Activated B cell treated with CpG ODN at 0.5 μM for 24 hours (primary cell): ENCODE measurements around the gene NDNF. TPM values are rescaled to one million over a fixed set of nuclear protein-coding genes. Genes with fewer than 3 reads are reported as not detected.

ENCODE experiments used
- ATAC-seq: fragments of 200-7000 bp; cut with Tn5 transposase; one replicate; pipeline ENCODE4 v1.10.0; 2021; ENCODE audit warnings: low read depth, mild to moderate bottlenecking, moderate library complexity
- CTCF ChIA-PET: fragments of 350-600 bp; sonication (Branson Sonifier 250); formaldehyde crosslinking; loops from one replicate; lab custom pipeline; 2021; ENCODE audit warnings: antibody characterized with exemption; lab: Charles Lee
- POLR2A ChIA-PET: fragments of 350-600 bp; sonication (Branson Sonifier 250); formaldehyde crosslinking; loops from one replicate; lab custom pipeline; 2021; ENCODE audit warnings: antibody characterized with exemption; lab: Charles Lee
- DNase-seq: peaks from one replicate; pipeline ENCODE4 v3.0.0; 2022
- H3K27ac Mint-ChIP-seq: one replicate; pipeline ENCODE4 v1.8.0; 2020; ENCODE audit warnings: mixed read lengths
- H3K27me3 Mint-ChIP-seq: one replicate; pipeline ENCODE4 v1.8.0; 2021; ENCODE audit warnings: mixed read lengths
- H3K36me3 Mint-ChIP-seq: one replicate; pipeline ENCODE4 v1.8.0; 2021; ENCODE audit warnings: low read depth, mixed read lengths
- H3K4me1 Mint-ChIP-seq: one replicate; pipeline ENCODE4 v1.8.0; 2021; ENCODE audit warnings: mixed read lengths
- H3K4me3 Mint-ChIP-seq: one replicate; pipeline ENCODE4 v1.8.0; 2020; ENCODE audit warnings: mild to moderate bottlenecking, mixed read lengths
- H3K9me3 Mint-ChIP-seq: one replicate; pipeline ENCODE4 v1.8.0; 2020; ENCODE audit warnings: mixed read lengths
- CTCF ChIP-seq: fragments of 200-600 bp; IDR thresholded peaks from one replicate; pipeline ENCODE4 v1.8.0; 2022; ENCODE audit warnings: antibody characterized with exemption, mild to moderate bottlenecking
- intact Hi-C: fragments of 100-400 bp; cut with micrococcal nuclease; formaldehyde crosslinking; loops from one replicate; pipeline ENCODE4 v1.15.1; 2024
- total RNA-seq: library from RNA; stranded (reverse); gene quantifications from 2 replicates; pipeline ENCODE4 v1.2.3, GENCODE V29; 2022

NDNF gene
- total RNA-seq, 1 donor from 2014 or later, result not detected

GRCh38 chr4:121054373-121054772 lies 18.0 kb downstream of the NDNF start:
- CTCF ChIA-PET, result no interaction called here
- Mint-ChIP-seq H3K27me3 (no peaks in the 10 kb centered on the region), H3K9me3 (no peaks in the 10 kb centered on the region)

GRCh38 chr4:121053601-121054143 lies 18.7 kb downstream of the NDNF start:
- Mint-ChIP-seq H3K4me3 (no peak overlapping the region), H3K4me1 (no peaks in the 10 kb centered on the region), H3K36me3 (no peaks in the 10 kb centered on the region), H3K9me3 (no peaks in the 10 kb centered on the region), H3K27me3 (no peaks in the 10 kb centered on the region), H3K27ac (no peak overlapping the region)
- POLR2A ChIA-PET, result no interaction called here
- no peak for TF ChIP-seq CTCF
- DNase-seq, result no peak
- intact Hi-C loops, result no loop called here
- no peak for ATAC-seq
- CTCF ChIA-PET, result no interaction called here

More at GRCh38 chr4:121054373-121054772, 18.0 kb downstream of the NDNF start:
- Mint-ChIP-seq H3K4me3 (no peak overlapping the region), H3K4me1 (no peaks in the 10 kb centered on the region), H3K36me3 (no peaks in the 10 kb centered on the region), H3K27ac (no peak overlapping the region)
- intact Hi-C loops, result no loop called here
- POLR2A ChIA-PET, result no interaction called here
- no peak for DNase-seq
- TF ChIP-seq CTCF, result no peak
- ATAC-seq, result no peak

DNA sequence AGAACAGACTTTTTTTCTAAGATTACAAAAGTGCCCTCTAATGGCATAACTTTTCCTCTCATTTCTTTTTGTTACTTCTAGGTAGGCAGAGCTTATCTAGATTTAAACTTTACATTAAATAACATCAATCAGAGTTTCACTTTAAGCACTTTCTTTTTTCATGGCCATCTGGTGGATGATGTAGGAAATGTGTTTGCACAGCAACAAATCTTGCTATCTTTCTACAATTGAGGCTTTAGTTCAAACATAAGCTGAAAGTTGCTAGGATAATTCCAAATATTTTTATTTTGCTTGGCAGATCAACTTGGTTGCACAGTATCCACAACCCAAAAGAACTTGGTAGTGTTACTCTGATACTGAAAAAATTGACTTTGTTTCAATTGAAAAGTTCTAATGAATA lies 22.0 kb downstream of the NDNF start:
- H3K27me3 Mint-ChIP-seq, result no peaks in the 10 kb centered on the region
- H3K36me3 Mint-ChIP-seq, result no peaks in the 10 kb centered on the region
- H3K4me3 Mint-ChIP-seq, result no peak overlapping the region
- intact Hi-C loops, result no loop called here
- DNase-seq, result no peak
- H3K9me3 Mint-ChIP-seq, result no peaks in the 10 kb centered on the region
- H3K4me1 Mint-ChIP-seq, result no peaks in the 10 kb centered on the region
- no peak for TF ChIP-seq CTCF
- no peak for ATAC-seq
- H3K27ac Mint-ChIP-seq, result no peak overlapping the region
- POLR2A ChIA-PET, result no interaction called here
- CTCF ChIA-PET, result no interaction called here

GRCh38 chr4:121049072-121049599 lies 23.2 kb downstream of the NDNF start:
- intact Hi-C loops, result no loop called here
- Mint-ChIP-seq H3K27ac (no peak overlapping the region), H3K9me3 (no peaks in the 10 kb centered on the region), H3K27me3 (no peaks in the 10 kb centered on the region), H3K4me3 (no peak overlapping the region), H3K36me3 (no peaks in the 10 kb centered on the region), H3K4me1 (no peaks in the 10 kb centered on the region)
- POLR2A ChIA-PET, result no interaction called here
- DNase-seq (no peak), ATAC-seq (no peak)
- no peak for TF ChIP-seq CTCF
- CTCF ChIA-PET, result no interaction called here

DNA sequence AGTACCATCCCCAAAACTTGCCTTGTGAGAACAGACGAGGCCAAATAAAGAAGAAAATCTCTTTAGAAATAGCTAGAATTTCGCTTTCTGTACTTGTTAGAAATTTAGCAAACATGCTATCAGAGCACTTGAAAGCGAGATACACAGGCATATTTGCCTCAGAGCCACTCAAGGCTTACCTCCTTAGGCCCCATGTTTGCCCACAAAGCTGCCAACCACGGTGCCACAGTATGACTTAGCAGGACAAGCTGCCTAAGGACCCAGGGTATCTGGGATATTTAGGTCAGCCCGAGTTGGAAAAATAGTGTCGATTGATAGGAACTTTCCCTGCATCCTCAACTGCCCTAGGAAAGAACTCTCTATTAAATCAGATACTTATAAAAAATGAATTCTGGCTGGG lies 24.2 kb downstream of the NDNF start:
- DNase-seq, result no peak
- no peaks in the 10 kb centered on the region for H3K27me3 Mint-ChIP-seq
- ChIA-PET POLR2A (no interaction called here), CTCF (no interaction called here)
- H3K4me1 Mint-ChIP-seq, result no peaks in the 10 kb centered on the region
- H3K9me3 Mint-ChIP-seq, result no peaks in the 10 kb centered on the region
- TF ChIP-seq CTCF, result no peak
- H3K4me3 Mint-ChIP-seq, result no peak overlapping the region
- ATAC-seq, result no peak
- H3K27ac Mint-ChIP-seq, result no peak overlapping the region
- intact Hi-C loops, result no loop called here
- no peaks in the 10 kb centered on the region for H3K36me3 Mint-ChIP-seq
